Endothelial cell of umbilical vein (primary cell): ENCODE results near the gene HSD3B7. TPM values are rescaled to one million over a fixed set of nuclear protein-coding genes. Genes with fewer than 3 reads are reported as not detected.

Experiments used
- BruUV-seq: library from RNA; stranded (reverse); fragments of 400-500 nt; replicated peaks from 2 replicates; lab custom pipeline; 2021; lab: Mats Ljungman, UMichigan
- CTCF ChIA-PET: fragments of 300-600, 350-600 bp; sonication (Branson Sonifier 250); formaldehyde crosslinking; loops from one replicate; lab custom pipeline; 2021; ENCODE audit warnings: antibody characterized with exemption, inconsistent platforms; lab: Charles Lee
- POLR2A ChIA-PET: fragments of 300-600, 350-600 bp; sonication (Branson Sonifier 250); formaldehyde crosslinking; loops from one replicate; lab custom pipeline; 2021; ENCODE audit warnings: antibody characterized with exemption, inconsistent platforms; lab: Charles Lee
- DNase-seq: peaks from one replicate; pipeline ENCODE4 v3.0.0-alpha.2; 2011; ENCODE audit warnings: low read depth, low spot score
- FAIRE-seq: peaks from 2 replicates; lab custom pipeline; 2011; peaks lifted over from hg19 to GRCh38; lab: Jason Lieb, UNC
- H2AFZ ChIP-seq: 2 replicates; pipeline ENCODE4 v1.6.0; 2012; ENCODE audit warnings: low read depth, low read length, control low read depth, inconsistent platforms
- H3K27ac ChIP-seq: 2 replicates; pipeline ENCODE4 v1.5.1; 2011; ENCODE audit warnings: low read depth, mild to moderate bottlenecking, control low read depth, low read length, moderate library complexity; ENCODE audit not compliant: insufficient read depth
- H3K27me3 ChIP-seq, 2 experiments: 2 replicates each; pipeline versions ENCODE4 v1.6.0 to v1.6.1; 2011; ENCODE audit warnings: low read length in 2 of 2, mixed read lengths in 1 of 2; ENCODE audit not compliant: control insufficient read depth in 2 of 2, insufficient read depth in 2 of 2
- H3K36me3 ChIP-seq, 2 experiments: 2 replicates in 1 of 2; 3 replicates in 1 of 2; pipeline ENCODE4 v1.5.1; 2011; ENCODE audit warnings: low read length in 2 of 2, mild to moderate bottlenecking in 1 of 2, moderate library complexity in 1 of 2; ENCODE audit not compliant: control insufficient read depth in 2 of 2, insufficient read depth in 2 of 2; ENCODE audit errors: extremely low read depth in 1 of 2
- H3K4me1 ChIP-seq: 3 replicates; pipeline ENCODE4 v1.5.1; 2011; ENCODE audit warnings: mild to moderate bottlenecking, low read length; ENCODE audit not compliant: control insufficient read depth, insufficient read depth; ENCODE audit errors: extremely low read depth
- H3K4me2 ChIP-seq: 2 replicates; pipeline ENCODE4 v1.6.1; 2011; ENCODE audit warnings: low read length, control low read depth, mixed read lengths; ENCODE audit not compliant: insufficient read depth
- H3K4me3 ChIP-seq, 3 experiments: fragments of 200-600 bp in 1 of 3; sonication (generic), shearing (Covaris generic) in 1 of 3; replicated peaks in 1 of 3; 2 replicates each; pipeline ENCODE4 v1.5.1; 2011 to 2016; ENCODE audit warnings: control low read depth in 3 of 3, low read length in 3 of 3, mild to moderate bottlenecking in 2 of 3, inconsistent platforms in 1 of 3, low read depth in 1 of 3, moderate library complexity in 1 of 3; ENCODE audit not compliant: insufficient read depth in 1 of 3
- H3K79me2 ChIP-seq: 2 replicates; pipeline ENCODE4 v1.6.0; 2012; ENCODE audit warnings: low read length, inconsistent platforms; ENCODE audit not compliant: control insufficient read depth, insufficient read depth
- H3K9ac ChIP-seq: replicated peaks from 2 replicates; pipeline ENCODE3; 2011; ENCODE audit warnings: low read length, control low read depth; ENCODE audit not compliant: insufficient read depth; ENCODE audit errors: extremely low read depth
- H3K9me1 ChIP-seq: replicated peaks from 3 replicates; pipeline ENCODE4 v1.6.0; 2011; ENCODE audit warnings: mild to moderate bottlenecking, low read length; ENCODE audit not compliant: control insufficient read depth, insufficient read depth; ENCODE audit errors: extremely low read depth
- H3K9me3 ChIP-seq: replicated peaks from 2 replicates; pipeline ENCODE4 v1.5.1; 2012; ENCODE audit warnings: low read length, inconsistent platforms; ENCODE audit not compliant: control insufficient read depth, insufficient read depth
- H4K20me1 ChIP-seq: replicated peaks from 2 replicates; pipeline ENCODE3; 2011; ENCODE audit warnings: mild to moderate bottlenecking, low read length; ENCODE audit not compliant: control insufficient read depth, insufficient read depth; ENCODE audit errors: extremely low read depth
- EZH2 ChIP-seq: IDR thresholded peaks from 2 replicates; pipeline ENCODE4 v1.6.1; 2012; ENCODE audit warnings: borderline replicate concordance, low read depth, mild to moderate bottlenecking, moderate library complexity, low read length, inconsistent platforms; ENCODE audit not compliant: severe bottlenecking
- FOS ChIP-seq: IDR thresholded peaks from 2 replicates; pipeline ENCODE4 v1.6.1; 2011; ENCODE audit warnings: mild to moderate bottlenecking, low read length, moderate library complexity, borderline replicate concordance; ENCODE audit not compliant: insufficient read depth
- GATA2 ChIP-seq: IDR thresholded peaks from 2 replicates; pipeline ENCODE4 v1.7.0; 2011; ENCODE audit warnings: low read depth, mild to moderate bottlenecking, moderate library complexity, mixed read lengths, low read length; ENCODE audit not compliant: insufficient read length, insufficient read depth
- JUN ChIP-seq: IDR thresholded peaks from 2 replicates; pipeline ENCODE4 v1.6.1; 2011; ENCODE audit warnings: borderline replicate concordance, low read depth; ENCODE audit not compliant: insufficient read length, insufficient read depth
- MYC ChIP-seq: IDR thresholded peaks from one replicate; pipeline ENCODE4 v1.6.1; 2011; ENCODE audit warnings: mild to moderate bottlenecking, low read depth, low read length
- POLR2A ChIP-seq: IDR thresholded peaks from 2 replicates; pipeline ENCODE4 v1.6.1; 2012; ENCODE audit warnings: low read depth, mild to moderate bottlenecking, control low read depth, low read length
- POLR2AphosphoS5 ChIP-seq: IDR thresholded peaks from 2 replicates; pipeline ENCODE4 v1.6.1; 2012; ENCODE audit warnings: low read depth, mild to moderate bottlenecking, control low read depth, low read length, moderate library complexity; ENCODE audit not compliant: insufficient read depth
- dilution Hi-C: fragments of 300-500 bp; cut with MboI; formaldehyde crosslinking; loops from one replicate; pipeline ENCODE4 v1.15.0; 2019; ENCODE audit warnings: low sequenced_read_pairs; ENCODE audit not compliant: extremely low pct_ligation_motif_present
- intact Hi-C: fragments of 100-400 bp; cut with micrococcal nuclease; formaldehyde crosslinking; loops from one replicate; pipeline ENCODE4 v1.10.0; 2022
- polyA plus RNA-seq, 4 experiments: library from polyadenylated mRNA; depleted of rRNA in 3 of 4; stranded (reverse) in 3 of 4; unstranded in 1 of 4; fragments of >200 nt; gene quantifications; 2 replicates each; pipeline versions ENCODE4 v1.2.1 to v1.2.3, GENCODE V29; 2011 to 2012; ENCODE audit warnings: missing spikeins in 1 of 4
- total RNA-seq: library from RNA; stranded (reverse); gene quantifications from 2 replicates; pipeline ENCODE4 v1.2.3, GENCODE V29; 2021
- TF ChIP-seq, protein P1 (sequence below), 2 donors: IDR thresholded peaks; 1 replicate in 1 of 2; 2 replicates in 1 of 2; pipeline ENCODE4 v1.5.1; 2011; ENCODE audit warnings: low read length in 2 of 2, mild to moderate bottlenecking in 2 of 2, moderate library complexity in 2 of 2, control low read depth in 1 of 2, inconsistent platforms in 1 of 2, low read depth in 1 of 2; ENCODE audit not compliant: insufficient read depth in 1 of 2; ENCODE audit errors: extremely low read depth in 1 of 2
- TF ChIP-seq, protein P2 (sequence below): IDR thresholded peaks from 2 replicates; pipeline ENCODE4 v1.6.1; 2011; ENCODE audit not compliant: insufficient read depth, insufficient read length

The HSD3B7 gene
- total and polyA plus RNA-seq, 2 donors (not counting 3 experiments of a cell fraction or from before 2014, with no cell fraction given) = 3.5 to 4.8 TPM

DNA sequence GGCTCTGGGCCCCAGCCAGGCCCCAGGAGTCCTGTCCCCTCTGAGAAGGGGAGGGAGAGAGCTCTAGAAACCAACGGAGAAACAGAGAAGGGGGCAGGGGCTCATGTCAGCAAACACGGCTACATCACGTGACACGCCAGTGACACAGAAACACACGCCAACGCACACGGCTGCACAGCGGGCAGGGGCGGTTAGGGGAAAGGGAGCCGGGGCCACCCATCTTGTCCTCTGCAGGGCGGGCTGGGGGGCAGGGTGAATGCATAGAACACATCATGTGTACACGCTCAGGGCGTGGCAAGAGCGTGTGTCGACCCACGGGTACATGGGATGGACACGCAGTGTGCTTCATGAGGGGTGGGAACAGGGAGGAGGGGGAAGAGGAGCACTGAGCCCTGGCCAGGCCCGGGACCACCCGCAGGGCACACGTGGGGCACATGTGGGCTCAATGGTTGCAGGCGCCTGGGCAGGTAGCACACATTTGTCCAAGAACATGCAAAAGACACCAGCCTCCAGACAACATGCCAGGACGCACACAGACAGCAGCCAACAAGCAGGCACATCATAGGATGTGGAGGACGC, 4.6 kb downstream of the HSD3B7 start:
- CTCF ChIA-PET = no interaction called here
- no peak for FAIRE-seq
- no peak overlapping the region for H2AFZ ChIP-seq

More for the DNA sequence above, 4.6 kb downstream of the HSD3B7 start:
- Histone ChIP-seq H3K36me3 (no peaks in the 10 kb centered on the region), H4K20me1 (no peaks in the 10 kb centered on the region), H3K9me1 (no peaks in the 10 kb centered on the region), H3K79me2 (no peaks in the 10 kb centered on the region), H3K9me3 (no peaks in the 10 kb centered on the region), H3K9ac (no peak overlapping the region), H3K4me3 (no peak overlapping the region), H3K27me3 (no peaks in the 10 kb centered on the region), H3K4me1 (no peaks in the 10 kb centered on the region), H3K4me2 (no peak overlapping the region), H3K27ac (no peak overlapping the region)
- no peak for TF ChIP-seq POLR2A
- TF ChIP-seq MYC = no peak
- TF ChIP-seq GATA2 = no peak
- TF ChIP-seq JUN = no peak
- TF ChIP-seq FOS = no peak
- no peak for TF ChIP-seq POLR2AphosphoS5
- TF ChIP-seq EZH2 = no peak
- TF ChIP-seq, protein P1, sequence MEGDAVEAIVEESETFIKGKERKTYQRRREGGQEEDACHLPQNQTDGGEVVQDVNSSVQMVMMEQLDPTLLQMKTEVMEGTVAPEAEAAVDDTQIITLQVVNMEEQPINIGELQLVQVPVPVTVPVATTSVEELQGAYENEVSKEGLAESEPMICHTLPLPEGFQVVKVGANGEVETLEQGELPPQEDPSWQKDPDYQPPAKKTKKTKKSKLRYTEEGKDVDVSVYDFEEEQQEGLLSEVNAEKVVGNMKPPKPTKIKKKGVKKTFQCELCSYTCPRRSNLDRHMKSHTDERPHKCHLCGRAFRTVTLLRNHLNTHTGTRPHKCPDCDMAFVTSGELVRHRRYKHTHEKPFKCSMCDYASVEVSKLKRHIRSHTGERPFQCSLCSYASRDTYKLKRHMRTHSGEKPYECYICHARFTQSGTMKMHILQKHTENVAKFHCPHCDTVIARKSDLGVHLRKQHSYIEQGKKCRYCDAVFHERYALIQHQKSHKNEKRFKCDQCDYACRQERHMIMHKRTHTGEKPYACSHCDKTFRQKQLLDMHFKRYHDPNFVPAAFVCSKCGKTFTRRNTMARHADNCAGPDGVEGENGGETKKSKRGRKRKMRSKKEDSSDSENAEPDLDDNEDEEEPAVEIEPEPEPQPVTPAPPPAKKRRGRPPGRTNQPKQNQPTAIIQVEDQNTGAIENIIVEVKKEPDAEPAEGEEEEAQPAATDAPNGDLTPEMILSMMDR (IDR thresholded peaks at IDR 0.05; ENCODE audit: extremely low read depth in 1 of 2, insufficient read depth in 1 of 2, low read depth in 1 of 2, low read length in 2 of 2) = no peak
- TF ChIP-seq, protein P2, sequence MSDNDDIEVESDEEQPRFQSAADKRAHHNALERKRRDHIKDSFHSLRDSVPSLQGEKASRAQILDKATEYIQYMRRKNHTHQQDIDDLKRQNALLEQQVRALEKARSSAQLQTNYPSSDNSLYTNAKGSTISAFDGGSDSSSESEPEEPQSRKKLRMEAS = no peak
- dilution Hi-C loops = no loop called here
- no TSS peak for BruUV-seq
- intact Hi-C loops = loop anchor here (10.0 kb wide), 1 partner anchor 705 kb away; no protein-coding TSS in a partner anchor
- POLR2A ChIA-PET = no interaction called here
- DNase-seq = no peak
